Liver (tissue), 3 donors: ENCODE results near the gene SDF2.

Experiments
- CTCF ChIP-seq: fragments of 150-350 bp; IDR thresholded peaks from 2 replicates; pipeline ENCODE4 v1.5.1; 2017; ENCODE audit warnings: improper control_type of control experiment, low read depth, low read length; ENCODE audit not compliant: missing input control
- GABPA ChIP-seq, 2 donors: IDR thresholded peaks in 1 of 2; conservative IDR thresholded peaks in 1 of 2; 2 replicates each; pipeline ENCODE4 v1.6.1; 2016; ENCODE audit warnings: antibody characterized with exemption in 2 of 2, mild to moderate bottlenecking in 1 of 2, moderate library complexity in 1 of 2
- HNF4G ChIP-seq: IDR thresholded peaks from 2 replicates; pipeline ENCODE4 v1.6.1; 2016; ENCODE audit warnings: antibody characterized with exemption
- JUND ChIP-seq, 2 donors: IDR thresholded peaks; 2 replicates each; pipeline ENCODE4 v1.6.1; 2016; ENCODE audit warnings: antibody characterized with exemption in 2 of 2
- RAD21 ChIP-seq, 2 donors: IDR thresholded peaks; 2 replicates each; pipeline ENCODE4 v1.6.1; 2016; ENCODE audit warnings: antibody characterized with exemption in 2 of 2, mild to moderate bottlenecking in 2 of 2
- REST ChIP-seq: IDR thresholded peaks from 2 replicates; pipeline ENCODE4 v1.6.1; 2016; ENCODE audit warnings: antibody characterized with exemption, mild to moderate bottlenecking
- RXRA ChIP-seq, 2 donors: IDR thresholded peaks; 2 replicates each; pipeline ENCODE4 v1.6.1; 2017 to 2018; ENCODE audit warnings: antibody characterized with exemption in 2 of 2, mild to moderate bottlenecking in 1 of 2
- SP1 ChIP-seq: IDR thresholded peaks from 2 replicates; pipeline ENCODE4 v1.6.1; 2018; ENCODE audit warnings: antibody characterized with exemption, mild to moderate bottlenecking
- TAF1 ChIP-seq: conservative IDR thresholded peaks from 2 replicates; pipeline ENCODE4 v1.6.1; 2016; ENCODE audit warnings: antibody characterized with exemption, mild to moderate bottlenecking
- donor health status: healthy.
- donor health status: healthy.

- no peak for TF ChIP-seq REST
- no peak for TF ChIP-seq GABPA (IDR thresholded peaks at IDR 0.05 in 1 of 2, conservative IDR thresholded peaks at IDR 0.05 in 1 of 2)
- TF ChIP-seq CTCF, result no peak
- TF ChIP-seq RAD21 (IDR thresholded peaks at IDR 0.05), result no peak
- no peak for TF ChIP-seq RXRA (IDR thresholded peaks at IDR 0.05)
- no peak for TF ChIP-seq TAF1
- no peak for TF ChIP-seq SP1
- no peak for TF ChIP-seq HNF4G
- TF ChIP-seq JUND (IDR thresholded peaks at IDR 0.05), result no peak
Observed at GRCh38 chr17:28669918-28670317, 8.2 kb upstream of the SDF2 start.
